K562 (cell line): ENCODE results near the gene GBA2. TPM values are rescaled to one million over a fixed set of nuclear protein-coding genes. Genes with fewer than 3 reads are reported as not detected.

Source experiments
- CC2D1A ChIP-seq: fragments of 450-650 bp; IDR thresholded peaks from 2 replicates; pipeline ENCODE4 v1.6.1; 2017; ENCODE audit warnings: mild to moderate bottlenecking
- DDX20 ChIP-seq: fragments of 450-650 bp; IDR thresholded peaks from 2 replicates; pipeline ENCODE4 v1.6.1; 2016; ENCODE audit warnings: missing genetic modification characterization, low read depth, mild to moderate bottlenecking, missing compliant biosample characterization, moderate library complexity
- DPF2 ChIP-seq: fragments of 450-650 bp; IDR thresholded peaks from 2 replicates; pipeline ENCODE4 v1.6.1; 2016
- EHMT2 ChIP-seq: fragments of 450-650 bp; IDR thresholded peaks from 2 replicates; pipeline ENCODE4 v1.6.1; 2018; ENCODE audit warnings: antibody characterized with exemption
- FOSL1 ChIP-seq: fragments of 200-800 bp; sonication (Bioruptor generic); conservative IDR thresholded peaks from 2 replicates; pipeline ENCODE4 v1.6.1; 2016; ENCODE audit warnings: missing genetic modification characterization, missing compliant biosample characterization
- FOXJ2 ChIP-seq: fragments of 200-800 bp; sonication (Bioruptor generic); IDR thresholded peaks from 2 replicates; pipeline ENCODE4 v1.6.1; 2016; ENCODE audit warnings: missing genetic modification characterization, missing compliant biosample characterization
- HOMEZ ChIP-seq: fragments of 250-450 bp; sonication (Bioruptor Pico); IDR thresholded peaks from 2 replicates; pipeline ENCODE4 v1.4.0; 2020; ENCODE audit warnings: mild to moderate bottlenecking, moderate library complexity
- JUND ChIP-seq, 2 experiments: IDR thresholded peaks; 2 replicates in 1 of 2; 3 replicates in 1 of 2; pipeline ENCODE4 v1.6.1; 2011; ENCODE audit warnings: borderline replicate concordance in 2 of 2, low read depth in 2 of 2, low read length in 2 of 2, improper control_type of control experiment in 1 of 2, missing biosample characterization in 1 of 2, missing genetic modification characterization in 1 of 2, missing genetic modification reagents in 1 of 2
- KDM4B ChIP-seq, 2 experiments: fragments of 450-650 bp in 1 of 2; sonication (generic) in 1 of 2; IDR thresholded peaks; 2 replicates each; pipeline ENCODE4 v1.6.1; 2016 to 2017; ENCODE audit warnings: borderline replicate concordance in 2 of 2, antibody characterized with exemption in 1 of 2, low read depth in 1 of 2, mild to moderate bottlenecking in 1 of 2
- MIER1 ChIP-seq: fragments of 450-650 bp; IDR thresholded peaks from 2 replicates; pipeline ENCODE4 v1.6.1; 2016; ENCODE audit warnings: antibody characterized with exemption, mild to moderate bottlenecking, low read depth
- NBN ChIP-seq: fragments of 450-650 bp; IDR thresholded peaks from 2 replicates; pipeline ENCODE4 v1.6.1; 2016; ENCODE audit warnings: low read depth, mild to moderate bottlenecking
- NFE2 ChIP-seq: IDR thresholded peaks from 2 replicates; pipeline ENCODE4 v1.6.1; 2014; ENCODE audit warnings: antibody characterized with exemption, low read depth
- PHB2 ChIP-seq: fragments of 450-650 bp; IDR thresholded peaks from 2 replicates; pipeline ENCODE4 v1.6.1; 2017; ENCODE audit warnings: low read depth
- PHF8 ChIP-seq: fragments of 200-600 bp; sonication (generic); IDR thresholded peaks from 2 replicates; pipeline ENCODE4 v1.6.1; 2012; ENCODE audit warnings: mixed run types, mild to moderate bottlenecking, inconsistent platforms, low read length, moderate library complexity, borderline replicate concordance
- PPARD ChIP-seq: fragments of 250-450 bp; sonication (Bioruptor Pico); IDR thresholded peaks from 2 replicates; pipeline ENCODE4 v1.8.0; 2022; ENCODE audit warnings: inconsistent platforms, mild to moderate bottlenecking, moderate library complexity
- SMARCA4 ChIP-seq: fragments of 450-650 bp; IDR thresholded peaks from 2 replicates; pipeline ENCODE4 v1.6.1; 2016
- SPI1 ChIP-seq: IDR thresholded peaks from 2 replicates; pipeline ENCODE4 v1.6.1; 2011; ENCODE audit warnings: low read depth, low read length, control low read depth, borderline replicate concordance
- TAF9B ChIP-seq: fragments of 450-650 bp; IDR thresholded peaks from 2 replicates; pipeline ENCODE4 v1.6.1; 2018; ENCODE audit warnings: mild to moderate bottlenecking; ENCODE audit not compliant: partially characterized antibody
- ZBTB7A ChIP-seq: IDR thresholded peaks from 2 replicates; pipeline ENCODE4 v1.6.1; 2011; ENCODE audit warnings: low read depth, mild to moderate bottlenecking, low read length, moderate library complexity, borderline replicate concordance; ENCODE audit not compliant: control insufficient read depth
- ZC3H4 ChIP-seq: sonication (generic); formaldehyde crosslinking; IDR thresholded peaks from 2 replicates; pipeline ENCODE4 v1.9.0; 2021; ENCODE audit warnings: missing genetic modification reagents, borderline replicate concordance
- ZNF583 ChIP-seq: fragments of 250-450 bp; sonication (Bioruptor Pico); IDR thresholded peaks from 2 replicates; pipeline ENCODE4 v1.4.0; 2020
- ZNF644 ChIP-seq: fragments of 200-800 bp; sonication (Bioruptor generic); IDR thresholded peaks from 2 replicates; pipeline ENCODE4 v1.6.1; 2016; ENCODE audit warnings: low read depth, missing genetic modification characterization, missing compliant biosample characterization
- ZNF668 ChIP-seq: fragments of 250-450 bp; sonication (Bioruptor Pico); IDR thresholded peaks from 2 replicates; pipeline ENCODE4 v1.8.0; 2022; ENCODE audit warnings: mild to moderate bottlenecking, inconsistent platforms
- ZNF830 ChIP-seq: fragments of 250-450 bp; sonication (Bioruptor Pico); IDR thresholded peaks from 2 replicates; pipeline ENCODE4 v1.5.0; 2021; ENCODE audit warnings: mild to moderate bottlenecking
- polyA plus RNA-seq, 8 experiments: library from polyadenylated mRNA; depleted of rRNA in 4 of 8; stranded (reverse) in 5 of 8; unstranded in 3 of 8; fragments of >200 nt; fragmentation: Nextera tagmentation in 2 of 8; fragmentation: Illumina TruSeq in 1 of 8; extraction: Ambion mirVana in 2 of 8; extraction: Trizol in 1 of 8; gene quantifications; 2 replicates each; pipeline versions ENCODE4 v1.2.1 to v1.2.3, GENCODE V29; 2011 to 2014; ENCODE audit warnings: inconsistent platforms in 1 of 8, missing spikeins in 1 of 8
- total RNA-seq, 7 experiments: library from RNA; depleted of rRNA in 6 of 7; stranded (reverse); fragments of >200 nt in 6 of 7; fragmentation: Illumina TruSeq in 2 of 7; extraction: Trizol in 2 of 7; gene quantifications; 2 replicates each; pipeline versions ENCODE4 v1.2.1 to v1.2.3, GENCODE V29; 2011 to 2021; ENCODE audit warnings: low replicate concordance in 1 of 7
- TF ChIP-seq, protein P1 (sequence below): fragments of 450-650 bp; IDR thresholded peaks from 2 replicates; pipeline ENCODE4 v1.6.1; 2016
- TF ChIP-seq, protein P2 (sequence below): fragments of 250-450 bp; sonication (Bioruptor Pico); IDR thresholded peaks from 2 replicates; pipeline ENCODE4 v1.5.1; 2021; ENCODE audit warnings: mild to moderate bottlenecking
- TF ChIP-seq, protein P3 (sequence below): IDR thresholded peaks from 3 replicates; pipeline ENCODE4 v1.6.1; 2011; ENCODE audit warnings: borderline replicate concordance, mild to moderate bottlenecking; ENCODE audit not compliant: insufficient read length, insufficient read depth

Gene GBA2
- total and polyA plus RNA-seq, 9 of the 15 experiments (the other 6 are each of a cell fraction or from before 2014, with no cell fraction given), result 14.1 to 60.4 (median 32.1) TPM

- TF ChIP-seq DDX20 (tag) (no peak), EHMT2 (no peak), FOSL1 (tag) (peak; percentile 59), ZNF583 (CRISPR knock-in tag) (no peak), JUND (IDR thresholded peaks at IDR 0.05; ENCODE audit: borderline replicate concordance, low read depth, low read length) (peak; percentile 81), JUND (tag; IDR thresholded peaks at IDR 0.05; ENCODE audit: borderline replicate concordance, low read depth, low read length) (peak; percentile 56; the same call in 1 of the 3 replicates), NBN (no peak), SMARCA4 (peak; percentile 73), DPF2 (peak; percentile 61; the same call in 1 of the 2 replicates), ZNF644 (tag) (no peak), FOXJ2 (tag) (no peak), SPI1 (peak; percentile 26; the same call in 1 of the 2 replicates), MIER1 (no peak), KDM4B (IDR thresholded peaks at IDR 0.05; ENCODE audit: borderline replicate concordance in 2 of 2, low read depth in 1 of 2) (no peak), PHF8 (no peak), PPARD (CRISPR knock-in tag) (no peak), ZNF830 (CRISPR knock-in tag) (no peak), CC2D1A (no peak), PHB2 (no peak), ZC3H4 (no peak), TAF9B (peak; percentile 24), ZBTB7A (peak; percentile 77; the same call in 1 of the 2 replicates), ZNF668 (no peak), NFE2 (peak; percentile 81), HOMEZ (CRISPR knock-in tag) (no peak)
- TF ChIP-seq, protein P1, sequence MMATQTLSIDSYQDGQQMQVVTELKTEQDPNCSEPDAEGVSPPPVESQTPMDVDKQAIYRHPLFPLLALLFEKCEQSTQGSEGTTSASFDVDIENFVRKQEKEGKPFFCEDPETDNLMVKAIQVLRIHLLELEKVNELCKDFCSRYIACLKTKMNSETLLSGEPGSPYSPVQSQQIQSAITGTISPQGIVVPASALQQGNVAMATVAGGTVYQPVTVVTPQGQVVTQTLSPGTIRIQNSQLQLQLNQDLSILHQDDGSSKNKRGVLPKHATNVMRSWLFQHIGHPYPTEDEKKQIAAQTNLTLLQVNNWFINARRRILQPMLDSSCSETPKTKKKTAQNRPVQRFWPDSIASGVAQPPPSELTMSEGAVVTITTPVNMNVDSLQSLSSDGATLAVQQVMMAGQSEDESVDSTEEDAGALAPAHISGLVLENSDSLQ, result no peak
- TF ChIP-seq, protein P2, sequence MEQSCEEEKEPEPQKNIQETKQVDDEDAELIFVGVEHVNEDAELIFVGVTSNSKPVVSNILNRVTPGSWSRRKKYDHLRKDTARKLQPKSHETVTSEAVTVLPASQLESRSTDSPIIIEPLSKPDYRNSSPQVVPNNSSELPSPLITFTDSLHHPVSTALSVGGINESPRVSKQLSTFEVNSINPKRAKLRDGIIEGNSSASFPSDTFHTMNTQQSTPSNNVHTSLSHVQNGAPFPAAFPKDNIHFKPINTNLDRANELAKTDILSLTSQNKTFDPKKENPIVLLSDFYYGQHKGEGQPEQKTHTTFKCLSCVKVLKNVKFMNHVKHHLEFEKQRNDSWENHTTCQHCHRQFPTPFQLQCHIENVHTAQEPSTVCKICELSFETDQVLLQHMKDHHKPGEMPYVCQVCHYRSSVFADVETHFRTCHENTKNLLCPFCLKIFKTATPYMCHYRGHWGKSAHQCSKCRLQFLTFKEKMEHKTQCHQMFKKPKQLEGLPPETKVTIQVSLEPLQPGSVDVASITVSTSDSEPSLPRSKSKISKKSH (CRISPR knock-in tag), result no peak
- TF ChIP-seq, protein P3, sequence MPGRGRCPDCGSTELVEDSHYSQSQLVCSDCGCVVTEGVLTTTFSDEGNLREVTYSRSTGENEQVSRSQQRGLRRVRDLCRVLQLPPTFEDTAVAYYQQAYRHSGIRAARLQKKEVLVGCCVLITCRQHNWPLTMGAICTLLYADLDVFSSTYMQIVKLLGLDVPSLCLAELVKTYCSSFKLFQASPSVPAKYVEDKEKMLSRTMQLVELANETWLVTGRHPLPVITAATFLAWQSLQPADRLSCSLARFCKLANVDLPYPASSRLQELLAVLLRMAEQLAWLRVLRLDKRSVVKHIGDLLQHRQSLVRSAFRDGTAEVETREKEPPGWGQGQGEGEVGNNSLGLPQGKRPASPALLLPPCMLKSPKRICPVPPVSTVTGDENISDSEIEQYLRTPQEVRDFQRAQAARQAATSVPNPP, result no peak
Observed at GRCh38 chr9:35727676-35728040, 21.4 kb downstream of the GBA2 start (continued).
